SU-DHL-6 (cell line): Measurements from ENCODE around the gene PRX.

Experiments
- CTCF ChIP-seq: fragments of 200-600 bp; sonication (generic); IDR thresholded peaks from one replicate; pipeline ENCODE4 v1.5.1; 2017; ENCODE audit warnings: antibody characterized with exemption, mild to moderate bottlenecking, low read length, moderate library complexity; ENCODE audit not compliant: insufficient read depth, poor library complexity, severe bottlenecking
- EZH2phosphoT487 ChIP-seq: fragments of 200-600 bp; sonication (generic), shearing (Covaris generic); conservative IDR thresholded peaks from 2 replicates; pipeline ENCODE4 v1.6.1; 2018; ENCODE audit warnings: mild to moderate bottlenecking, antibody characterized with exemption, low read length, moderate library complexity, mixed read lengths

GRCh38 chr19:40387155-40387554 lies 26.0 kb downstream of the PRX start:
- TF ChIP-seq CTCF (no peak), EZH2phosphoT487 (no peak)
